IgD-negative memory B cell (primary cell): ENCODE data around the gene ANTXRL. TPM values are rescaled to one million over a fixed set of nuclear protein-coding genes. Genes with fewer than 3 reads are reported as not detected.
A peak's percentile ranks its signal among the peaks of the same experiment; 100 is the strongest.

Source experiments
- H3K27ac Mint-ChIP-seq, 3 donors: one replicate each; pipeline ENCODE4 v1.8.0; 2020 to 2022; ENCODE audit warnings: mild to moderate bottlenecking in 3 of 3, mixed read lengths in 3 of 3, moderate library complexity in 1 of 3
- H3K27me3 Mint-ChIP-seq: one replicate; pipeline ENCODE4 v1.8.0; 2021; ENCODE audit warnings: mixed read lengths
- H3K36me3 Mint-ChIP-seq: one replicate; pipeline ENCODE4 v1.8.0; 2020; ENCODE audit warnings: mild to moderate bottlenecking, mixed read lengths
- H3K4me1 Mint-ChIP-seq, 3 donors: one replicate each; pipeline ENCODE4 v1.8.0; 2020 to 2022; ENCODE audit warnings: mixed read lengths in 3 of 3, mild to moderate bottlenecking in 1 of 3
- H3K4me3 Mint-ChIP-seq, 4 donors: one replicate each; pipeline ENCODE4 v1.8.0; 2020 to 2022; ENCODE audit warnings: mild to moderate bottlenecking in 4 of 4, mixed read lengths in 4 of 4, moderate library complexity in 3 of 4
- H3K9me3 Mint-ChIP-seq, 3 donors: one replicate each; pipeline ENCODE4 v1.8.0; 2020 to 2021; ENCODE audit warnings: mixed read lengths in 3 of 3, mild to moderate bottlenecking in 1 of 3
- polyA plus RNA-seq: library from polyadenylated mRNA; unstranded; fragments of 300-500 nt; fragmentation: Illumina TruSeq; gene quantifications from one replicate; pipeline ENCODE4 v1.2.3, GENCODE V29; 2021

ANTXRL gene
- polyA plus RNA-seq, 1 donor from 2014 or later, result not detected

DNA sequence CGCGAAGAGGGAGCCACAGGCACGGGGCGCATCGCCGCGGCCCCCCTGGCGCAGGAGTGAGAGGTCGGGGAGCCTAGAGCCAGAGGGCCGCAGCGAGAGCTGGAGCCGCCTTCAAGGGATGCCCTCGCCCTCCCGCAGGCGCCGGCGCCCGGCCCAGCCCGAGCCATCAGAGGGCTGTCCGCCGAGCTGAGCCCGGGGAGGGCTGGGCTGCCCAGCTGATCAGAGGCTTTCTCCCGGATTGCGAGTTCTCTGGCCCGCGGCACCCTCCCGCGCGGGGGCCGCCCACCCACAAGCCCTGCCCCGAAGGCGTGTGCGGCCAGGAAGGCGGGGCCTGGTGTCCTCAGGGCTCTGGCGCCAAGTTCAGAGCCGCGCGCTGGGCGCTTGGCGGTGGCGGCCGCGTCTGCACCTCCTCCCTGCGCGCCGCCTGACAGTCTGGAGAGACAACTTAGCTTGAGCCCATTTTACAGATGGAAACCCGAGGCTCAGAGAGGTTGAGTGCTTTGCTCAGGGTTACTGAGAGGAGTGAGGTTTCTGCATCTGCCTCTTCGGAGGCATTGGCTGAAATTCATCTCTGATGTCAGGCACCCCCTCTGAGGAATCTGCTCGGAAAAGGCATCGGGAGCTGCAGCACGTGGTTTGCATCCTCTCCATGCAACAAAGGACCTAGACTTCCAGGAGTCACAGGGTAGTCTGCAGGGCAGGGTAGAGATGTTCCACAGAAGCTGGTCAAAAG lies 3.8 kb upstream of the ANTXRL start:
- Mint-ChIP-seq H3K27me3 (peaks cover 16% of the 10 kb centered on the region), H3K27ac (no peak overlapping the region)

DNA sequence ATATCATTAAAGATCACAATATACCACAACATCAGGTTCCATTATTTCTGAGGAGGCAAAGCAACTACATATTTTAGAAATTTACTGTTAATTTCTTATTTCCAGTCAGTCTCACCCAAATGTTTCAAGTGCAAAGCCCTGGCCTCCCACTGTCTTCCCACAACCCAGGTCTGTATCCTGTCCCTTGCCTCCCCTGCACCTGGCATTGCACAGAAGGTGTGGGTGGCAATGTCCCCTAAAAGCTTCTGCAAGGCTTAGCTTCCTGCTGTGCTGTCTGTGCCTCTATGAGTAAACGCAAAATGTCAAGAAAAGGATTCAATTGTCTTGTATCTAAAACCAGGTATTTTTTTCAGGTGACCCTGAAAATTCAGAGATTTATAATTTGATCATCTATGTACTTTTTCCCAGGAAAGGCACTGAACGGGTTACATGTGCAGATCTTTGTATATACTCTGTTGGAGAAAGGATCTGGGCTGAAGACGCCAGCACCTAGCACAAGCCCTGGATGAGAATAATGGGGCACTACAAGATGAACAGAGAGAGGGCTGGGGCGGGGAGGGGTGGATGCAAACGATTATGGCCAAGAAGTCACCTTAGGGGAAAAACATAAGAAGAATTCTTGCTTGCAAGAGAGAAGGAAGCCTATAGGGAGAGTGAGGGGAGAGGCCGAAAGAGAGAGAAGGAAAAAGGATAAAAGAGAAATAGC lies 3.1 kb upstream of the ANTXRL start:
- Mint-ChIP-seq H3K4me3 (peak overlapping the region; percentile 75 to 84 (median 82)), H3K27ac (no peak overlapping the region), H3K4me1 (peaks cover 4 to 7% (median 6%) of the 10 kb centered on the region in 3 donors), H3K9me3 (peaks cover 0 to 2% (median 0%) of the 10 kb centered on the region in 3 donors), H3K36me3 (no peaks in the 10 kb centered on the region), H3K27me3 (peaks cover 16% of the 10 kb centered on the region)

More for the DNA sequence above, 3.8 kb upstream of the ANTXRL start:
- H3K4me1 Mint-ChIP-seq, result peaks cover 4 to 7% (median 6%) of the 10 kb centered on the region in 3 donors
- H3K9me3 Mint-ChIP-seq, result peaks cover 0 to 2% (median 0%) of the 10 kb centered on the region in 3 donors
- H3K4me3 Mint-ChIP-seq, result peak overlapping the region; percentile 50 to 84 (median 77)
- H3K36me3 Mint-ChIP-seq, result no peaks in the 10 kb centered on the region

DNA sequence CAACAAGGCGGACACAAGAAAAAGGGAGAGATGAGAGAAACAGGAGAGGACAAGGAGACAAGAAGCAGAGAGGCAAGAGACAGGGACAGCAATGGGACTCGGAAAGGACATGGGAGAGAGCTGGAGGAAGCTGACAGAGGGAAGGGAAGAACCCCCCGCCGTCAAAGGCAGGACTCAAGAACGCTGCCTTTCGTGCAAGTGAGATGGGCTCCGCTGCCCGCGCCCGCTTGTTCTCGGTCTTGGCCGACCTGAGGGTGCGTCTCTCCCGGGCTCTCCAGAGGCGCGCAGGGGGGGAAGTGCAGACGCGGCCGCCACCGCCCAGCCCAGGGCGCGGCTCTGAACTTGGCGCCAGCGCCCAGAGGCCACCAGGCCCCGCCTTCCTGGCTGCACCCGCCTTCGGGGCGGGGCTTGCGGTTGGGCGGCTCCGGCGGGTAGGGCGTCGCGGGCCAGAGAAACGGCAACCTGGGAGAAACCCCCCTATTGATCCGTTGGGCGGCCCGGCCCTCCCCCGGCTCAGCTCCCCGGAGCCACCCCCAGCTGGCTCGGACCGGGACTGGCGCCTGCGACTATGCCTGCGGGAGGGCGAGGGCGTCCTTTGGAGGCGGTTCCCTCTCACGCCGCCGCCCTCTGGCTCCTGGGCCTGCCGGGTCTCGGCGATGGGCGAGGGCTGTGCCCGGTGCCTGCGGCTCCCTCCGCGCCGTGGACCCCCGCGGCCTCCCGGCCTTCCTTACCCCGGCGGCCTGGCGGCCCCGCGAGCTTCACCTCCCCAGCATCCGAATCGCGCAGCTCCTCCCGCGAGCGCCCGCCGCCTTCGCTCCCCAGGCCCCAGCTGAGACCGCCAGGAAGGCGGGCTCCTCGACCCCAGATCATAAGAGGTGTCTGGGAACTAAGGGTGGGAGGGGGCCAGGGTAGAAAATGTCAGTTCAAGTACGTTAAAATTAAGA lies 2.2 kb upstream of the ANTXRL start:
- Mint-ChIP-seq H3K27me3 (peaks cover 17% of the 10 kb centered on the region), H3K4me1 (peaks cover 4 to 7% (median 6%) of the 10 kb centered on the region in 3 donors), H3K9me3 (peaks cover 0 to 2% (median 0%) of the 10 kb centered on the region in 3 donors), H3K4me3 (peak overlapping the region; percentile 79 to 89 (median 86)), H3K36me3 (no peaks in the 10 kb centered on the region), H3K27ac (peak overlapping the region in 1 of 3 donors; percentile 58)

DNA sequence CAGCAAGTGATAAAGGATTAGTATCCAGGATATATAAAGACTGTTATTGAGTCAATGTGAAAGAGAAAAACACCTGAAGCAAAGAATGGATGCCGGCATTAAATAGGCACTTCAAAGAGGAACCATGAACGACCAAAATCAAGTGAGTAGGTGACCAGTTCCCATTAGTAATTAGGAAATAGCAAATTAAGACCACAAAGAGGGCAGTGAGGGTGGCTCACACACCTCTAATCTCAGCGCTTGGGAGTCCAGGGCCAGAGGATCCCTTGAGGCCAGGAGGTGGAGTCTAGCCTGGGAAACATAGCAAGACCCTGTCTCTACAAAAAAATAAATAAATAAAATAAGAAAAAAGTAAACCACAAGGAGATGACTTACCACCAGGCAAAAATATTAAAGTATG lies 1.5 kb upstream of the ANTXRL start:
- no peaks in the 10 kb centered on the region for H3K36me3 Mint-ChIP-seq
- peaks cover 4 to 7% (median 6%) of the 10 kb centered on the region in 3 donors for H3K4me1 Mint-ChIP-seq
- peak overlapping the region in 1 of 3 donors; percentile 58 for H3K27ac Mint-ChIP-seq
- peaks cover 20% of the 10 kb centered on the region for H3K27me3 Mint-ChIP-seq
- H3K4me3 Mint-ChIP-seq, result peak overlapping the region; percentile 79 to 89 (median 86)
- peaks cover 0 to 2% (median 0%) of the 10 kb centered on the region in 3 donors for H3K9me3 Mint-ChIP-seq

DNA sequence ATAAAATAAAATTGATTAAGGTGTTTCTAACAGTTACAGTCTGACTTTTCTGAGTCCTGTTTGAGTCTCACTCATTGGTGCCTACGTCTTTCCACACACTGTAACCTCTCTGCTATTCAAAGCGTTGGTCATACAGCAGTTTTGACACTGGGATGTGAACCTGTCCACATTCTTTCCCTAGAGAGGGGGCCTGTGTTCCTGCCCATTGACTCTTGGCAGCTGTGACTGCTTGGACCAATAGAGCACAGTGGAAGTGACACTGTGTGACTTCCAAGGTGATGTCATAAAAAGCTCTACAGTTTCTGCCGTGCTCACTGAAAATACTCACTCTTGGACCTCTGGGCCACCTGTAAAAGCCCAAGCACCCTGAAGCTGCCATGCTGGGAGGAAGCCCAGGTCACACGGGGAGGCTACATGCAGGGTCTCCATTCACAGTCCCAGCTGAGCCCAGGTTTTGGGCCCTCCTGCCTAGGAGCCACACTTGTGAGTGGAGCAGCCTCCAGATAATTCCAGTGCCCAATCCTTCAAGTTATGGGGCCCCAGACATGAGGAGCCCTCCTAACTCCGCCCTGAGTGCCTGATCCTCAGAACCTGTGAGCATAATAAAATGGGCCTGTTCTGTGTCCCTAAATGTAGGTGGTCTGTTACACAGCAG lies 704 bp upstream of the ANTXRL start:
- H3K4me3 Mint-ChIP-seq, result peak overlapping the region in 2 of 4 donors; percentile 11 to 71
- peaks cover 0 to 2% (median 0%) of the 10 kb centered on the region in 3 donors for H3K9me3 Mint-ChIP-seq
- H3K27ac Mint-ChIP-seq, result no peak overlapping the region
- no peaks in the 10 kb centered on the region for H3K36me3 Mint-ChIP-seq
- peaks cover 4 to 8% (median 7%) of the 10 kb centered on the region in 3 donors for H3K4me1 Mint-ChIP-seq
- H3K27me3 Mint-ChIP-seq, result peaks cover 18% of the 10 kb centered on the region

DNA sequence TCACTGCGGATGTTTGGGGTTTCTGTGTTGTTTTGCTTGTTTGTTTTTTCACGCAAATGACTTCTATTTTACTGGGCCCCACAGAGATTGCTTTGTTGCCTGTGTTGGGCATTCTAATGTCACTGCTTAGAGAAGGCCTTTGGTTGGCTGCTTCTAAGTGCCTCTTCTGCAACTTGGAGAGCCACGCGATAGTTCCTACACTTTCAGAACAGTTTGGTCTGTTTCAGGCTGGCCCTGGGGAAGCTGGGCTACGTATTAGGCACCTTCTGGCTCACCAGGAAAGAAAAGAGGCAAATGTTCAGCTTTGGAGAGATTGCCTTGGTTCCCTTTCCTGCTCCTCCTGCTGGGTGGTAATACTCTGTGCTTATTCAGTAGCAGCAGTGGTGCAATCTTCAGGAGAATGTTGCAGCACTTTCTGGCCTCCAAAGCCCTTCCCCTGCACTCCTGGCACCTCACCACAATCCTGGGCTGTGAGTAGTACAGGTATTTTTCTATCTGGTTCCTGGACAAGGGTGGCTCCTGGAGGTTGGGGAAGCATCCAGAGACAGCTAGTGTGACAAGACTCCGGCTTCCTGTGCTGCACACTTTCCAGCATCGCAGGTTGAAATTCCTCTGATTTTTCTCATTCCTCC lies 1.2 kb downstream of the ANTXRL start:
- H3K27ac Mint-ChIP-seq, result no peak overlapping the region

DNA sequence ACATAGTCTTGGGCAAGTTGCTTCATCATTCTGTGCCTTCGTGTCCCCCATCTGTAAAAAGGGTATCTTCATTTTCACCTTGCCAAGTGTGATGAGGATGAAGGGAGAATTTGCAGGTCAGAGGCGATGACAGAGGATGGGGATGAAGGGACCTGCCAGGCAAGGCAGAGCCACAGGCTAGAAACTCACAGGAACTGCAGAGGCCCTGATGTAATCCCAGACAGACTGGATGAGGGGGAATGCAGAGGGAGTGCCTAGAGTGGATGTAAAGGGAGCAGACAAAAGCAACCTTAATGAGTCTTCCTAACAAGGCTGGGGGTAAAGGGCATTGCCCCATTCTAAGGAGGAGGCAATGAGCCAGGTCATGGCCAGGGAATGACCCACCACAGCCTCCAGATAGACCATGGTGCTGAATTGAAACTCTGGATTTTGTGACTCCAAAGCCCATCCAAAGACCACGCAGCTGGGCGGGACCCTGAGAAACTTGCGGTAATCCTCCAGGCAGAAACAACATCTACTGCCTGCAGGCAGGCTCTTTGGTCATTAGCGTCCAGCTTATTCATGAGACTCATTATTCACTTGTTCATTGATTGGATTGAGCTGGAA lies 1.9 kb downstream of the ANTXRL start:
- Mint-ChIP-seq H3K27me3 (peaks cover 9% of the 10 kb centered on the region), H3K4me3 (peak overlapping the region in 1 of 4 donors; percentile 34), H3K9me3 (peaks cover 0 to 2% (median 0%) of the 10 kb centered on the region in 3 donors), H3K36me3 (no peaks in the 10 kb centered on the region), H3K4me1 (peaks cover 2 to 7% (median 7%) of the 10 kb centered on the region in 3 donors), H3K27ac (no peak overlapping the region)

More for the DNA sequence above, 1.2 kb downstream of the ANTXRL start:
- Mint-ChIP-seq H3K9me3 (peaks cover 0 to 2% (median 0%) of the 10 kb centered on the region in 3 donors), H3K4me3 (peak overlapping the region in 1 of 4 donors; percentile 34), H3K36me3 (no peaks in the 10 kb centered on the region), H3K27me3 (peaks cover 11% of the 10 kb centered on the region), H3K4me1 (peaks cover 2 to 7% (median 7%) of the 10 kb centered on the region in 3 donors)

DNA sequence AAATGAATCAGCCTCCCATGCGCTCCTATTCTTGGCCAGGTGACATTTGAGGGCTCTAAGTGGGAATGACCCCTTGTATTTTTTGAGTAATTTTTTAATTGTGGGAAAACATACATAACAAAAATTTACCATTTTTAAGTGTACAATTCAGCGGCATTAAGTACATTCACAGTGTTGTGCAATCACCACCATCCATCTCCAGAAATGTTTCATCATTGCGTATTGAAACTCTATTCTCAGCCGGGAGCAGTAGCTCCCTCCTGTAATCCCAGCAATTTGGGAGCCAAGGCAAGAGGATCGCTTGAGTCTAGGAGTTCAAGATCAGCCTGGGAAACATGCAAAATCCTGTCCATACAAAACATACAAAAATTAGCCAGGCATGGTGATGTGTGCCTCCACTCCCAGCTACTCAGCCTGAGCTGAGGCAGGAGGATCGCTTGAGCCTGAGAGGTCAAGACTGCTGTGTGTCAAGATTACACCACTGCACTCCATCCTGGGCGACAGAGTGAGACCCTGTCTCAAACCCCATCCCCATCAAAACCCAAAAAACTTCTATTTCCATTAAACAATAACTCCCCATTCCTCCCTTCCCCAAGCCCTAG lies 2.5 kb downstream of the ANTXRL start:
- Mint-ChIP-seq H3K4me3 (peak overlapping the region in 1 of 4 donors; percentile 21), H3K27me3 (peaks cover 5% of the 10 kb centered on the region), H3K4me1 (peaks cover under 1 to 4% (median 2%) of the 10 kb centered on the region in 3 donors), H3K36me3 (no peaks in the 10 kb centered on the region), H3K27ac (no peak overlapping the region), H3K9me3 (peaks cover 0 to 2% (median 0%) of the 10 kb centered on the region in 3 donors)

DNA sequence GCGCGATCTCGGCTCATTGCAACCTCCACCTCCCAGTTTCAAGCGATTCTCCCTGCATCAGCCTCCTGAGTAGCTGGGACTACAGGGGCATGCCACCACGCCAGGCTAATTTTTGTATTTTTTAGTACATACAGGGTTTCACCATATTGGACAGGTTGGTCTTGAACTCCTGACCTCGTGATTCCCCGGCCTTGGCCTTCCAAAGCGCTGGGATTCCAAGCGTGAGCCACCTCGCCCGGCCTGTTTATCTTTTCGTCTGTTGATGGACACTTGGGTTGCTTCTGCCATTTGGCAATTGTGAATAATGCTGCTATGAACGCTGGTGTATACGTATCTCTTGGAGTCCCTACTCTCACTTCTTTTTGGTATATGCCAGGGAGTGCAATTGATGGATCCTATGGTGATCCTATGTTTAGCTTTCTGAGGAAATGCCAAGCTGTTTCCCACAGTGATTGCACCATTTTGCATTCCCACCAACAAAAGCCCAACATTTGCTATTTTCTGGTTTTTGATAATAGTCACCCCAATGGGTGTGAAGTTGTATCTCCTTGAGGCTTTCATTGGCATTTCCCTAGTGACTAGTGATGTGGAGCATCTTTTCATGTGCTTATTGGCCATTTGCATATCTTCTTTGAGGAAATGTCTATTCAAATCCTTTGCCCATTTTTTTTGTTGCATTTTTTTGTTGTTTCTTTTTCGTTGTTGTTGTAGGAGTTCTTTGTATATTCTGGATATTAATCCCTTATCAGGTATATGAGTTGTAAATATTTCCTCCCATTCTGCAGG lies 3.5 kb downstream of the ANTXRL start:
- Mint-ChIP-seq H3K4me1 (peaks cover 0 to 2% (median 0%) of the 10 kb centered on the region in 3 donors), H3K9me3 (peaks cover 0 to 2% (median 0%) of the 10 kb centered on the region in 3 donors), H3K27me3 (peaks cover 4% of the 10 kb centered on the region), H3K4me3 (no peak overlapping the region), H3K36me3 (no peaks in the 10 kb centered on the region), H3K27ac (no peak overlapping the region)

DNA sequence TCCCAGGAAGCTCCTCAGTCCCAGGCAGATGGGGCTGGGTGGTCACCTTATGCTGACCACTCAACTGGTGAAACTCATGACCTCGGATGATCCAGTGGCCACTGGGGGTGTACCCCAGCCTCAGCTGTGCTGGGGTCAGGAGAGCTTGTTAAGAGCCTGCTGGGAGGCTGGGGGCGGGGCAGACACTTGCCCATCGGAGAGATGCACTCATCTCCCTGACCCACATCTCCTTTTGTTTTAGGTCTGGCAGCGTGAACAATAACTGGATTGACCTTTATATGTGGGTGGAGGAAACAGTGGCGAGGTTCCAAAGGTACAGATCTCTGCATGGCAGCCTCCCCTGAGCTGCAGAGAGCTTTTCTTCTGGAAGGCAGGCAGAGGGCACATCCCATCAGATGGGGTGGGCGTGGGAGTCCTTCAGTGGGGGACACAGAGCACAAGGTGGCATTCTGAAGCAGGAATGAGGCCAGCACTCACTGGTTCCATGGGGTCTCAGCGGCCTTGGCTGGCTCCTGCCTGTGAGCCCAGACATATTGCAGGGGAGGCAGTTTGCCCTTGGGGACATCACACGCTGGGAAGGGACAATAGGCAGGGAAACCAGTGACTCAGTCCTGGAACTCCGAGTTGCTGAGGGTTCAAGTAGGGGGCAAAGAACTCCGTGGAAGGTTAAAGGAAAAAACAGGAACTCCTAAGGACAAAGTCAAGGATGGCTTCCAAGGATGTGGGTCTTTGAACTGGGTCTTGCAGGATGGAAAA lies 5.2 kb downstream of the ANTXRL start:
- Mint-ChIP-seq H3K27me3 (peaks cover 4% of the 10 kb centered on the region), H3K4me3 (peak overlapping the region in 1 of 4 donors; percentile 21), H3K36me3 (no peaks in the 10 kb centered on the region), H3K4me1 (peaks cover 0 to 2% (median 0%) of the 10 kb centered on the region in 3 donors), H3K27ac (peak overlapping the region in 1 of 3 donors; percentile 60), H3K9me3 (no peaks in the 10 kb centered on the region)

DNA sequence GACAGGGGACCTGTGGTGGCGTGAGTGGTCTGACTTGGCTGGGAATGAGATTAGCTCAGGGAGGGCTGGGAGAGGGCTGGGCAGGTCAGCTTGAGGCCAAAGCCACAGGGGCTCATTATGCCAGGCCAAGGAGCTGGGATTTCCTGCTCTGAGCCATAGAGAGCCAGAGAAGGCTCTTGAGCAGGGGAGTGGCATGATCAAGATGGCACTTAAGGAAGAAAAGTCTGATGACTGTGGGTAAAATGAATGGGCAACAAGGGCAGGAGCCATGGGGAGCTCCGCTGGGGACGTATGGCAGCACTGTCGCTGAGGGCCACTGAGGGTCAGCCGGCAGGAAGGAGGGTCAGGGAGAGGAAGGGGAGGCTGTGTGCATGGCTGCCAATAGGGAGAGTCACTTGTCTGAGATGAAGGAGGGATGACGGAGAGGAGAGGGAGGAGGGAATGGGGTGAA lies 5.8 kb downstream of the ANTXRL start:
- no peaks in the 10 kb centered on the region for H3K9me3 Mint-ChIP-seq
- H3K27me3 Mint-ChIP-seq, result peaks cover 4% of the 10 kb centered on the region
- H3K4me1 Mint-ChIP-seq, result peaks cover 0 to 2% (median 0%) of the 10 kb centered on the region in 3 donors
- no peaks in the 10 kb centered on the region for H3K36me3 Mint-ChIP-seq
- no peak overlapping the region for H3K4me3 Mint-ChIP-seq
- peak overlapping the region in 1 of 3 donors; percentile 60 for H3K27ac Mint-ChIP-seq

DNA sequence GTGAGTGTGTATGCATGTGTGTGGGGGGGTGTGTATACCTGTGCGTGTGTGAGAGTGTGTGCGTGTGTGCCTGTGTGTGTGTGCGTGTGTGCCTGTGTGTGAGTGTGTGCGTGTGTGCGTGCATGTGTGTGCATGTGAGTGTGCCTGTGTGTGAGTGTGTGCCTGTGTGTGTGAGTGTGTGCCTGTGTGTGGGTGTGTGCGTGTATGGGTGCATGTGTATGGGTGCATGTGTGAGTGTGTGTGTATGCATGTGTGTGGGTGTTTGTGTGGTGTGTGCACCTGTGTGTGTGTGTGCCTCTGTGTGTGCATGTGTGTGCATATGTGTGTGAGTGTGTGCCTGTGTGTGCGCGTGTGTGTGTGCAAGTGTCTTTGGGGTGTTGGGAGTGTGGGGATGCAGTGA lies 6.4 kb downstream of the ANTXRL start:
- Mint-ChIP-seq H3K4me3 (no peak overlapping the region), H3K27ac (peak overlapping the region in 1 of 3 donors; percentile 20), H3K36me3 (no peaks in the 10 kb centered on the region), H3K4me1 (peaks cover 0 to 2% (median 0%) of the 10 kb centered on the region in 3 donors), H3K9me3 (no peaks in the 10 kb centered on the region), H3K27me3 (peaks cover 4% of the 10 kb centered on the region)
